Endothelial cell of umbilical vein (primary cell): Measurements from ENCODE around the gene DYNC1LI1. TPM values are rescaled to one million over a fixed set of nuclear protein-coding genes. Genes with fewer than 3 reads are reported as not detected.

Experiments used
- BruUV-seq: library from RNA; stranded (reverse); fragments of 400-500 nt; replicated peaks from 2 replicates; lab custom pipeline; 2021; lab: Mats Ljungman, UMichigan
- CTCF ChIA-PET: fragments of 300-600, 350-600 bp; sonication (Branson Sonifier 250); formaldehyde crosslinking; loops from one replicate; lab custom pipeline; 2021; ENCODE audit warnings: antibody characterized with exemption, inconsistent platforms; lab: Charles Lee
- POLR2A ChIA-PET: fragments of 300-600, 350-600 bp; sonication (Branson Sonifier 250); formaldehyde crosslinking; loops from one replicate; lab custom pipeline; 2021; ENCODE audit warnings: antibody characterized with exemption, inconsistent platforms; lab: Charles Lee
- DNase-seq: peaks from one replicate; pipeline ENCODE4 v3.0.0-alpha.2; 2011; ENCODE audit warnings: low read depth, low spot score
- FAIRE-seq: peaks from 2 replicates; lab custom pipeline; 2011; peaks lifted over from hg19 to GRCh38; lab: Jason Lieb, UNC
- H2AFZ ChIP-seq: 2 replicates; pipeline ENCODE4 v1.6.0; 2012; ENCODE audit warnings: low read depth, low read length, control low read depth, inconsistent platforms
- H3K27ac ChIP-seq: 2 replicates; pipeline ENCODE4 v1.5.1; 2011; ENCODE audit warnings: low read depth, mild to moderate bottlenecking, control low read depth, low read length, moderate library complexity; ENCODE audit not compliant: insufficient read depth
- H3K27me3 ChIP-seq, 2 experiments: 2 replicates each; pipeline versions ENCODE4 v1.6.0 to v1.6.1; 2011; ENCODE audit warnings: low read length in 2 of 2, mixed read lengths in 1 of 2; ENCODE audit not compliant: control insufficient read depth in 2 of 2, insufficient read depth in 2 of 2
- H3K36me3 ChIP-seq, 2 experiments: 2 replicates in 1 of 2; 3 replicates in 1 of 2; pipeline ENCODE4 v1.5.1; 2011; ENCODE audit warnings: low read length in 2 of 2, mild to moderate bottlenecking in 1 of 2, moderate library complexity in 1 of 2; ENCODE audit not compliant: control insufficient read depth in 2 of 2, insufficient read depth in 2 of 2; ENCODE audit errors: extremely low read depth in 1 of 2
- H3K4me1 ChIP-seq: 3 replicates; pipeline ENCODE4 v1.5.1; 2011; ENCODE audit warnings: mild to moderate bottlenecking, low read length; ENCODE audit not compliant: control insufficient read depth, insufficient read depth; ENCODE audit errors: extremely low read depth
- H3K4me2 ChIP-seq: 2 replicates; pipeline ENCODE4 v1.6.1; 2011; ENCODE audit warnings: low read length, control low read depth, mixed read lengths; ENCODE audit not compliant: insufficient read depth
- H3K4me3 ChIP-seq, 3 experiments: fragments of 200-600 bp in 1 of 3; sonication (generic), shearing (Covaris generic) in 1 of 3; replicated peaks in 1 of 3; 2 replicates each; pipeline ENCODE4 v1.5.1; 2011 to 2016; ENCODE audit warnings: control low read depth in 3 of 3, low read length in 3 of 3, mild to moderate bottlenecking in 2 of 3, inconsistent platforms in 1 of 3, low read depth in 1 of 3, moderate library complexity in 1 of 3; ENCODE audit not compliant: insufficient read depth in 1 of 3
- H3K79me2 ChIP-seq: 2 replicates; pipeline ENCODE4 v1.6.0; 2012; ENCODE audit warnings: low read length, inconsistent platforms; ENCODE audit not compliant: control insufficient read depth, insufficient read depth
- H3K9ac ChIP-seq: replicated peaks from 2 replicates; pipeline ENCODE3; 2011; ENCODE audit warnings: low read length, control low read depth; ENCODE audit not compliant: insufficient read depth; ENCODE audit errors: extremely low read depth
- H3K9me1 ChIP-seq: replicated peaks from 3 replicates; pipeline ENCODE4 v1.6.0; 2011; ENCODE audit warnings: mild to moderate bottlenecking, low read length; ENCODE audit not compliant: control insufficient read depth, insufficient read depth; ENCODE audit errors: extremely low read depth
- H3K9me3 ChIP-seq: replicated peaks from 2 replicates; pipeline ENCODE4 v1.5.1; 2012; ENCODE audit warnings: low read length, inconsistent platforms; ENCODE audit not compliant: control insufficient read depth, insufficient read depth
- H4K20me1 ChIP-seq: replicated peaks from 2 replicates; pipeline ENCODE3; 2011; ENCODE audit warnings: mild to moderate bottlenecking, low read length; ENCODE audit not compliant: control insufficient read depth, insufficient read depth; ENCODE audit errors: extremely low read depth
- EZH2 ChIP-seq: IDR thresholded peaks from 2 replicates; pipeline ENCODE4 v1.6.1; 2012; ENCODE audit warnings: borderline replicate concordance, low read depth, mild to moderate bottlenecking, moderate library complexity, low read length, inconsistent platforms; ENCODE audit not compliant: severe bottlenecking
- FOS ChIP-seq: IDR thresholded peaks from 2 replicates; pipeline ENCODE4 v1.6.1; 2011; ENCODE audit warnings: mild to moderate bottlenecking, low read length, moderate library complexity, borderline replicate concordance; ENCODE audit not compliant: insufficient read depth
- GATA2 ChIP-seq: IDR thresholded peaks from 2 replicates; pipeline ENCODE4 v1.7.0; 2011; ENCODE audit warnings: low read depth, mild to moderate bottlenecking, moderate library complexity, mixed read lengths, low read length; ENCODE audit not compliant: insufficient read length, insufficient read depth
- JUN ChIP-seq: IDR thresholded peaks from 2 replicates; pipeline ENCODE4 v1.6.1; 2011; ENCODE audit warnings: borderline replicate concordance, low read depth; ENCODE audit not compliant: insufficient read length, insufficient read depth
- MYC ChIP-seq: IDR thresholded peaks from one replicate; pipeline ENCODE4 v1.6.1; 2011; ENCODE audit warnings: mild to moderate bottlenecking, low read depth, low read length
- POLR2A ChIP-seq: IDR thresholded peaks from 2 replicates; pipeline ENCODE4 v1.6.1; 2012; ENCODE audit warnings: low read depth, mild to moderate bottlenecking, control low read depth, low read length
- POLR2AphosphoS5 ChIP-seq: IDR thresholded peaks from 2 replicates; pipeline ENCODE4 v1.6.1; 2012; ENCODE audit warnings: low read depth, mild to moderate bottlenecking, control low read depth, low read length, moderate library complexity; ENCODE audit not compliant: insufficient read depth
- dilution Hi-C: fragments of 300-500 bp; cut with MboI; formaldehyde crosslinking; loops from one replicate; pipeline ENCODE4 v1.15.0; 2019; ENCODE audit warnings: low sequenced_read_pairs; ENCODE audit not compliant: extremely low pct_ligation_motif_present
- intact Hi-C: fragments of 100-400 bp; cut with micrococcal nuclease; formaldehyde crosslinking; loops from one replicate; pipeline ENCODE4 v1.10.0; 2022
- polyA plus RNA-seq, 4 experiments: library from polyadenylated mRNA; depleted of rRNA in 3 of 4; stranded (reverse) in 3 of 4; unstranded in 1 of 4; fragments of >200 nt; gene quantifications; 2 replicates each; pipeline versions ENCODE4 v1.2.1 to v1.2.3, GENCODE V29; 2011 to 2012; ENCODE audit warnings: missing spikeins in 1 of 4
- total RNA-seq: library from RNA; stranded (reverse); gene quantifications from 2 replicates; pipeline ENCODE4 v1.2.3, GENCODE V29; 2021
- TF ChIP-seq, protein P1 (sequence below), 2 donors: IDR thresholded peaks; 1 replicate in 1 of 2; 2 replicates in 1 of 2; pipeline ENCODE4 v1.5.1; 2011; ENCODE audit warnings: low read length in 2 of 2, mild to moderate bottlenecking in 2 of 2, moderate library complexity in 2 of 2, control low read depth in 1 of 2, inconsistent platforms in 1 of 2, low read depth in 1 of 2; ENCODE audit not compliant: insufficient read depth in 1 of 2; ENCODE audit errors: extremely low read depth in 1 of 2
- TF ChIP-seq, protein P2 (sequence below): IDR thresholded peaks from 2 replicates; pipeline ENCODE4 v1.6.1; 2011; ENCODE audit not compliant: insufficient read depth, insufficient read length

DYNC1LI1 gene
- total and polyA plus RNA-seq, 2 donors (not counting 3 experiments of a cell fraction or from before 2014, with no cell fraction given), result 14.9 to 47.6 TPM

DNA sequence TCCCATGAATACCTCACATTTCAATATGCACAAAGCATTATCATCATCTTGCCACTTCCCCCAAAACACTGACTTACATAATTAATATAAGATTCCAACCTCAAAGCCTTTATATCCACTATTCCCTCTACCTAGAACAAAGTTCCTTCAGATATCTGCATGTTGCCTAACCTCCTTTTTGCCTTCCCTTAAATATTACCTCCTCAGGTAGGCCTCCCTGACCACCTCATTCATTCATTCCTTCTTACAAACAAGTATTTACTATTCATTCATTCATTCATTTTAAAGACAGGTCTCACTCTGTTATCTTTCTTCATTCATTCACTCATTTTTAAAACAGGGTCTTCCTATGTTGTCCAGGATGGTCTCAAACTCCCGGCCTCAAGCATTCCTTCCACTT lies 18.6 kb downstream of the DYNC1LI1 start:
- no peaks in the 10 kb centered on the region for H3K9me3 ChIP-seq
- TF ChIP-seq GATA2 (no peak), MYC (no peak), JUN (no peak), POLR2AphosphoS5 (no peak)
- H3K9me1 ChIP-seq, result no peaks in the 10 kb centered on the region
- intact Hi-C loops (no loop called here), dilution Hi-C loops (no loop called here)
- DNase-seq, result no peak
- H3K36me3 ChIP-seq, result no peaks in the 10 kb centered on the region
- H2AFZ ChIP-seq, result no peak overlapping the region
- no peaks in the 10 kb centered on the region for H3K4me1 ChIP-seq
- H3K27ac ChIP-seq, result no peak overlapping the region
- BruUV-seq, result no TSS peak
- FAIRE-seq, result no peak
- ChIA-PET CTCF (no interaction called here), POLR2A (no interaction called here)
- H3K4me3 ChIP-seq, result no peak overlapping the region
- peaks cover 8% of the 10 kb centered on the region for H4K20me1 ChIP-seq
- H3K27me3 ChIP-seq, result no peaks in the 10 kb centered on the region
- peaks cover 85% of the 10 kb centered on the region for H3K79me2 ChIP-seq
- no peak overlapping the region for H3K4me2 ChIP-seq
- no peak overlapping the region for H3K9ac ChIP-seq

DNA sequence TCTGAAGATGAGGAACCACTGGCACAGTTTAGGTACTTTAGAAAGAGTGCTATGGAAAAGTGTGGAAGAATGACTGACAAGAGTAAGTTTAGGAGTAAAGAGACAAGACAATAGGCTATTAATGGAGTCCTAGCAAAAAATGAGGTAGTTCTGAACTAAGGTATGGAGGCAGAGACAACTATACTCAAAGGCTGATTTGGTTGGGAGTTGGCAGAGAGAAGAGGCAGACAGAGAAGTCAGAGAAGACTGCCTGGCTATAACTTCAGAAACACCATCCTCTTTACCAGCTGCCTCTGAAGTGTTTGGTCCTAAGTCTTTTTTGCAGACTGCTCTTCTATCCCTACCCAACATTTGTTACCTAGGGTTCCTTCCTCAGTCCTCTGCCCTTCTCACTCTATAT lies 19.2 kb downstream of the DYNC1LI1 start:
- H3K9ac ChIP-seq, result no peak overlapping the region
- ChIA-PET CTCF (no interaction called here), POLR2A (no interaction called here)
- H3K4me2 ChIP-seq, result no peak overlapping the region
- no peaks in the 10 kb centered on the region for H3K9me3 ChIP-seq
- DNase-seq (no peak), FAIRE-seq (no peak)
- no peak for TF ChIP-seq EZH2
- TF ChIP-seq GATA2, result no peak
- no peak for TF ChIP-seq MYC
- no peak for TF ChIP-seq POLR2A
- TF ChIP-seq, protein P1, sequence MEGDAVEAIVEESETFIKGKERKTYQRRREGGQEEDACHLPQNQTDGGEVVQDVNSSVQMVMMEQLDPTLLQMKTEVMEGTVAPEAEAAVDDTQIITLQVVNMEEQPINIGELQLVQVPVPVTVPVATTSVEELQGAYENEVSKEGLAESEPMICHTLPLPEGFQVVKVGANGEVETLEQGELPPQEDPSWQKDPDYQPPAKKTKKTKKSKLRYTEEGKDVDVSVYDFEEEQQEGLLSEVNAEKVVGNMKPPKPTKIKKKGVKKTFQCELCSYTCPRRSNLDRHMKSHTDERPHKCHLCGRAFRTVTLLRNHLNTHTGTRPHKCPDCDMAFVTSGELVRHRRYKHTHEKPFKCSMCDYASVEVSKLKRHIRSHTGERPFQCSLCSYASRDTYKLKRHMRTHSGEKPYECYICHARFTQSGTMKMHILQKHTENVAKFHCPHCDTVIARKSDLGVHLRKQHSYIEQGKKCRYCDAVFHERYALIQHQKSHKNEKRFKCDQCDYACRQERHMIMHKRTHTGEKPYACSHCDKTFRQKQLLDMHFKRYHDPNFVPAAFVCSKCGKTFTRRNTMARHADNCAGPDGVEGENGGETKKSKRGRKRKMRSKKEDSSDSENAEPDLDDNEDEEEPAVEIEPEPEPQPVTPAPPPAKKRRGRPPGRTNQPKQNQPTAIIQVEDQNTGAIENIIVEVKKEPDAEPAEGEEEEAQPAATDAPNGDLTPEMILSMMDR (IDR thresholded peaks at IDR 0.05; ENCODE audit: extremely low read depth in 1 of 2, insufficient read depth in 1 of 2, low read depth in 1 of 2, low read length in 2 of 2), result no peak
- no peak for TF ChIP-seq POLR2AphosphoS5
- TF ChIP-seq JUN, result no peak
- TF ChIP-seq FOS, result no peak
- TF ChIP-seq, protein P2, sequence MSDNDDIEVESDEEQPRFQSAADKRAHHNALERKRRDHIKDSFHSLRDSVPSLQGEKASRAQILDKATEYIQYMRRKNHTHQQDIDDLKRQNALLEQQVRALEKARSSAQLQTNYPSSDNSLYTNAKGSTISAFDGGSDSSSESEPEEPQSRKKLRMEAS, result no peak
- no peak overlapping the region for H3K4me3 ChIP-seq
- no TSS peak for BruUV-seq
- H3K27ac ChIP-seq, result no peak overlapping the region
- H3K9me1 ChIP-seq, result peaks cover under 1% of the 10 kb centered on the region
- H2AFZ ChIP-seq, result no peak overlapping the region
- H3K27me3 ChIP-seq, result no peaks in the 10 kb centered on the region
- H4K20me1 ChIP-seq, result peaks cover 8% of the 10 kb centered on the region
- H3K36me3 ChIP-seq, result no peaks in the 10 kb centered on the region
- H3K4me1 ChIP-seq, result no peaks in the 10 kb centered on the region
- peaks cover 82% of the 10 kb centered on the region for H3K79me2 ChIP-seq
- intact Hi-C loops, result no loop called here
- dilution Hi-C loops, result no loop called here
